ENCODE measurements around the gene PRDM15.

GRCh38 chr21:41914965-41915364 is 35.8 kb upstream of the PRDM15 start:
- TF ChIP-seq CTCF (IDR thresholded peaks at IDR 0.05), result no peak
- no peak for TF ChIP-seq POLR2A (IDR thresholded peaks at IDR 0.05)
- no peak for TF ChIP-seq POLR2AphosphoS5 (IDR thresholded peaks at IDR 0.05)
- TF ChIP-seq EP300 (IDR thresholded peaks at IDR 0.05), result no peak

Measured in stomach (tissue), 4 donors.